Tracheal epithelial cell (primary cell): ENCODE data around the gene AKAP8. TPM values are rescaled to one million over a fixed set of nuclear protein-coding genes. Genes with fewer than 3 reads are reported as not detected.

Experiments used
- total RNA-seq: library from RNA; depleted of rRNA; stranded (reverse); fragments of >200 nt; gene quantifications from 2 replicates; pipeline ENCODE4 v1.2.1, GENCODE V29; 2014

Gene AKAP8
- 15.4 and 16.2 TPM in 2 replicates for total RNA-seq

GRCh38 chr19:15379083-15379998 lies at the start of gene AKAP8:
AKAP8 (minus strand) TSS chr19:15379787; CDS start chr19:15379731, 56 bp downstream.

GRCh38 chr19:15418579-15419412 lies 39.2 kb upstream of the AKAP8 start, which contains the start of gene AKAP8L:
AKAP8L (minus strand) TSS chr19:15418988; CDS start chr19:15418923, 65 bp downstream.

DNA sequence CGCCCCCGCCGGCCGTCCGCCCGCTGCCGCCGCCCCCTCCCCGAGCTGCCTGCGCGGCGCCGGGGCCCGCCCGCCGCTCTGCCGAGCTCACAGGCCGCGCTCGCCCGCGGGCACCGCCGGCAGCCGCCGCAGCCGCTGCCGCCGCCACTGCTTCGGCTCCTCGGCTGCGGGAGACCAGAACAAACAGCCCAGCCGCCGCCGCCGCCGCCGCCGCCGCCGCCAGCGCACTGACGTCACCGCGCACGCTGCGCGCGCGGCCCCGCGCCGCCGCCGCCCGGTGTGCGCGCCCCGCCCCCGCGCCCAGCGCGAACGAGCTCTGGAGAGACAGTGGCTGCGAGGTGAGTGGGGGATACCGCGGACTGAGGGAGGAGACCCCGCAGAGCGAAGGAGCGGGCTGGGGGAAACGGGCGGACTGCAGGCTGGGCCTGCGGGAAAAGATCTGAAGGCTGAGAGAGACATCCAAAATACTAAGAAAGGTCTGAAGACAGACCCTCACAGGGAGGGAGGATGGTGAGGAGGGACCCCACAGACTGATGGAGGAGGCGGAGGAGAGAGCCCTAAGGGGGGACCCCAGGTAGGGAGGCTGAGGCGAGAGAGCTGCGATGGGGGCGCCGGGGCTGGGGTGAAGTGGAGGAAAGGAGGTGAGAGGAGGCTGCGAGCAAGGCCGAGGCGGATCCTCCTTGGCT lies 47.1 kb downstream of the AKAP8 start, which contains the start of gene BRD4:
Gene BRD4, minus strand, starts transcription at position 229 of the 686 bp plus-strand sequence. CDS start 59,440 bp downstream, outside the sequence.

Other genes starting within 250 kb of the AKAP8 start
- 133 and 141 TPM in 2 replicates for gene NOTCH3, start 178.8 kb downstream of the AKAP8 start, total RNA-seq
- gene EPHX3, start 147.3 kb downstream of the AKAP8 start, total RNA-seq = 0.21 and 0.72 TPM in 2 replicates
- 8.7 and 13.7 TPM in 2 replicates for gene BRD4, start 47.2 kb downstream of the AKAP8 start, total RNA-seq
- 44.8 and 61.2 TPM in 2 replicates for gene AKAP8L, start 39.2 kb upstream of the AKAP8 start, total RNA-seq
- gene WIZ, start 70.2 kb upstream of the AKAP8 start, total RNA-seq = 8.4 and 8.7 TPM in 2 replicates
- not detected in 2 replicates for gene RASAL3, start 84.8 kb upstream of the AKAP8 start, total RNA-seq
- gene PGLYRP2, start 99.7 kb upstream of the AKAP8 start, total RNA-seq = not detected in 2 replicates
- gene CYP4F22, start 128.7 kb upstream of the AKAP8 start, total RNA-seq = not detected in 2 replicates
- not detected in 2 replicates for gene CYP4F8, start 235.4 kb upstream of the AKAP8 start, total RNA-seq